Upper lobe of right lung (tissue), 1 donor: ENCODE data around the gene SYNPO2. TPM values are rescaled to one million over a fixed set of nuclear protein-coding genes. Genes with fewer than 3 reads are reported as not detected.

Experiments
- ATAC-seq: fragments of 200-7000 bp; cut with Tn5 transposase; one replicate; pipeline ENCODE4 v1.9.1; 2020; ENCODE audit warnings: mild to moderate bottlenecking, moderate library complexity
- DNase-seq: peaks from one replicate; pipeline ENCODE4 v3.0.0-alpha.2; 2020
- H3K27ac ChIP-seq: fragments of 200-600 bp; one replicate; pipeline ENCODE4 v1.8.0; 2022
- H3K27me3 ChIP-seq: fragments of 200-600 bp; one replicate; pipeline ENCODE4 v1.8.0; 2022; ENCODE audit warnings: mild to moderate bottlenecking
- H3K36me3 ChIP-seq: fragments of 200-600 bp; one replicate; pipeline ENCODE4 v1.8.0; 2022
- H3K4me1 ChIP-seq: fragments of 200-600 bp; one replicate; pipeline ENCODE4 v1.8.0; 2022
- H3K4me3 ChIP-seq: fragments of 200-600 bp; one replicate; pipeline ENCODE4 v1.8.0; 2022; ENCODE audit warnings: mild to moderate bottlenecking
- H3K9me3 ChIP-seq: fragments of 200-600 bp; one replicate; pipeline ENCODE4 v1.8.0; 2022
- CTCF ChIP-seq: fragments of 200-600 bp; IDR thresholded peaks from one replicate; pipeline ENCODE4 v1.8.0; 2022; ENCODE audit warnings: antibody characterized with exemption
- intact Hi-C: fragments of 100-400 bp; cut with DNase I; formaldehyde crosslinking; loops from one replicate; pipeline ENCODE4 v1.11.0; 2022
- total RNA-seq: library from RNA; stranded (reverse); fragmentation: NEBNext Ultra II Directional; extraction: Animal tissue kit (Norgen Biotek cat#: 25700); gene quantifications from one replicate; pipeline ENCODE4 v1.2.1, GENCODE V29; 2021
- donor health status: DM: no; HTN: yes; CAD: no; lungs with severe emphysema.

SYNPO2 gene
- total RNA-seq, 1 donor from 2014 or later, result 38.9 TPM

- no peaks in the 10 kb centered on the region for H3K36me3 ChIP-seq
- intact Hi-C loops, result no loop called here
- H3K27me3 ChIP-seq, result no peaks in the 10 kb centered on the region
- no peak for DNase-seq
- TF ChIP-seq CTCF, result no peak
- no peaks in the 10 kb centered on the region for H3K9me3 ChIP-seq
- peak overlapping the region; percentile 45 for H3K4me3 ChIP-seq
- no peaks in the 10 kb centered on the region for H3K4me1 ChIP-seq
- peak; percentile 64 for ATAC-seq
- peak overlapping the region; percentile 2 for H3K27ac ChIP-seq
Measured at GRCh38 chr4:118850488-118851173, 38.0 kb upstream of the SYNPO2 start.

- intact Hi-C loops, result no loop called here
- Histone ChIP-seq H3K4me3 (no peak overlapping the region), H3K4me1 (no peaks in the 10 kb centered on the region), H3K9me3 (no peaks in the 10 kb centered on the region), H3K27ac (no peak overlapping the region), H3K27me3 (no peaks in the 10 kb centered on the region), H3K36me3 (no peaks in the 10 kb centered on the region)
- DNase-seq, result no peak
- no peak for TF ChIP-seq CTCF
- ATAC-seq, result no peak
Measured at GRCh38 chr4:118857760-118858159, 30.9 kb upstream of the SYNPO2 start.

GRCh38 chr4:118858779-118859178, 29.9 kb upstream of the SYNPO2 start:
- H3K27ac ChIP-seq, result no peak overlapping the region
- no peak overlapping the region for H3K4me3 ChIP-seq
- no peaks in the 10 kb centered on the region for H3K36me3 ChIP-seq
- H3K4me1 ChIP-seq, result no peaks in the 10 kb centered on the region
- no peak for TF ChIP-seq CTCF
- ATAC-seq (no peak), DNase-seq (no peak)
- intact Hi-C loops, result no loop called here
- H3K9me3 ChIP-seq, result no peaks in the 10 kb centered on the region
- no peaks in the 10 kb centered on the region for H3K27me3 ChIP-seq

GRCh38 chr4:118865091-118865708, 23.5 kb upstream of the SYNPO2 start:
- TF ChIP-seq CTCF, result peak; percentile 67
- no peaks in the 10 kb centered on the region for H3K9me3 ChIP-seq
- intact Hi-C loops, result no loop called here
- H3K4me3 ChIP-seq, result no peak overlapping the region
- ATAC-seq (peak; percentile 97), DNase-seq (no peak)
- H3K27me3 ChIP-seq, result no peaks in the 10 kb centered on the region
- H3K36me3 ChIP-seq, result no peaks in the 10 kb centered on the region
- H3K27ac ChIP-seq, result no peak overlapping the region
- no peaks in the 10 kb centered on the region for H3K4me1 ChIP-seq

GRCh38 chr4:118866442-118866841, 22.2 kb upstream of the SYNPO2 start:
- Histone ChIP-seq H3K27ac (no peak overlapping the region), H3K9me3 (no peaks in the 10 kb centered on the region), H3K4me3 (no peak overlapping the region), H3K4me1 (no peaks in the 10 kb centered on the region), H3K27me3 (no peaks in the 10 kb centered on the region), H3K36me3 (no peaks in the 10 kb centered on the region)
- intact Hi-C loops, result no loop called here
- TF ChIP-seq CTCF, result no peak
- ATAC-seq, result no peak
- DNase-seq, result no peak
